ENCODE measurements around the gene KCTD12.

Gene KCTD12

DNA sequence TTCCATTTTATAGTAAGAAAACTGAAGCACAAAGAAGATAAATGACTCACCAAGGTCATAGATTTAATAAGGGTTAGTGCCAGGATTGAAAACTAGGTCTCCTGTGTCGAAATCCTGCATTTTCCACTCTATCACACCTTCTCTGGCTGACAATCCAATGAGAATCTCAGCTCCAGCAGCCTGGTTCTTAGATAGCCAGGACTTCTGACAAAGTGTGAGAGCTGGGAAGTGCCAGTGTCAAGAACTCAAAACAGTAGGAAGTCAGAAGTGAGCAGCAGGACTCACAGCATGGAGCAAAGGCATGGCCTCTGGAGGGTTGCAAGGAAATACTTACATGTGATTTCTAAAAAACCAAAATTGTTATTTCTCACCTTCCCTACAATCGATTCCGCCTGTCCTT lies 24.3 kb downstream of the KCTD12 start:
- Histone ChIP-seq H3K4me3 (no peak overlapping the region), H3K27ac (no peak overlapping the region), H3K9ac (ENCODE audit: insufficient read length) (no peak overlapping the region), H3K36me3 (ENCODE audit: insufficient read depth, low read length) (no peaks in the 10 kb centered on the region), H3K9me3 (ENCODE audit: low read depth, low read length) (no peaks in the 10 kb centered on the region)
- no peak for DNase-seq (ENCODE audit: low read depth, low spot score)
- TF ChIP-seq EZH2 (IDR thresholded peaks at IDR 0.05) (no peak), FOXP2 (optimal IDR thresholded peaks at IDR 0.05; ENCODE audit: control extremely low read depth, extremely low read length, insufficient read depth) (no peak), POLR2AphosphoS5 (IDR thresholded peaks at IDR 0.05; ENCODE audit: borderline replicate concordance, low read depth, low read length) (no peak)

DNA sequence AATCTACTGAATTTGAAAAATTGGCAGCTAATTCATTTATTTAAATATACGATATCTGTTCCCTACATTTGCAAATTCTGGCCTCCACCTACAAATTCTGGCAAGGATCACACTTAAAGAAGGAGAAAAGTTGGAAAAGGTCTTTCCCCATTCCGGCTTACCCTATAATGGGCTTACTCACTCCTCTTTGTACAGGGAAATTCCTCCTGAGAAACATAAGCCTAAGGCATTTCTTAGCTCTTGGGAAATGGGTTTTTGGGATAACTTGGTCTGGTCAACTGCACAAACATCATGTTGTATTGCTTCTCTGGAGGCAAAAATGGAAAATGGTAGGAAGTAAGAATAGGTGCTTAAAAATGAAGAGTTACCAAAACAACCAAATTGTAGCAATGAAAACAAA lies 25.5 kb downstream of the KCTD12 start:
- Histone ChIP-seq H3K27ac (no peak overlapping the region), H3K9ac (ENCODE audit: insufficient read length) (no peak overlapping the region), H3K9me3 (ENCODE audit: low read depth, low read length) (no peaks in the 10 kb centered on the region), H3K36me3 (ENCODE audit: insufficient read depth, low read length) (no peaks in the 10 kb centered on the region), H3K4me3 (no peak overlapping the region)
- no peak for TF ChIP-seq EZH2 (IDR thresholded peaks at IDR 0.05)
- no peak for TF ChIP-seq FOXP2 (optimal IDR thresholded peaks at IDR 0.05; ENCODE audit: control extremely low read depth, extremely low read length, insufficient read depth)
- TF ChIP-seq POLR2AphosphoS5 (IDR thresholded peaks at IDR 0.05; ENCODE audit: borderline replicate concordance, low read depth, low read length) = no peak
- no peak for DNase-seq (ENCODE audit: low read depth, low spot score)

DNA sequence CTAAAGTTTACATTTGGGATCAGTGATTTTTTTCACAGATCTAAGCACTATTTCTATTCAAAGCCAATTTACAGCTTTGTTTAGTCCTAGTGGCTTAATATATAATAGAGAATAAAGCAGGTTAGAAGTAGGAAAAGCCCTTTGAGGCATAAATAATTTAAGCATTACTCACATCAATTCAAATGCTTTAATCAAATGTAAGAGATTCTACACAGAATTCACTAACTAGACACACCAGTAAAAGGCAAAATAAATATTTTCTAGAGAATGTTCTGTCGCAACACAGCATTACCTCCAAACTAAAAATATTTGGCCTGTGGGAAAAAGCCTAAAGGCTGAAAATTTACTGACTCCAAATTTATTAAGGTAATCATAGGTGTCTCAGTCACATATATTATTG lies 31.3 kb downstream of the KCTD12 start:
- H3K9me3 ChIP-seq (ENCODE audit: low read depth, low read length) = no peaks in the 10 kb centered on the region
- DNase-seq (ENCODE audit: low read depth, low spot score) = no peak
- H3K27ac ChIP-seq = peak overlapping the region; percentile 16
- TF ChIP-seq FOXP2 (optimal IDR thresholded peaks at IDR 0.05; ENCODE audit: control extremely low read depth, extremely low read length, insufficient read depth) = no peak
- no peak for TF ChIP-seq EZH2 (IDR thresholded peaks at IDR 0.05)
- no peak for TF ChIP-seq POLR2AphosphoS5 (IDR thresholded peaks at IDR 0.05; ENCODE audit: borderline replicate concordance, low read depth, low read length)
- no peaks in the 10 kb centered on the region for H3K36me3 ChIP-seq (ENCODE audit: insufficient read depth, low read length)
- H3K4me3 ChIP-seq = no peak overlapping the region
- H3K9ac ChIP-seq (ENCODE audit: insufficient read length) = no peak overlapping the region

DNA sequence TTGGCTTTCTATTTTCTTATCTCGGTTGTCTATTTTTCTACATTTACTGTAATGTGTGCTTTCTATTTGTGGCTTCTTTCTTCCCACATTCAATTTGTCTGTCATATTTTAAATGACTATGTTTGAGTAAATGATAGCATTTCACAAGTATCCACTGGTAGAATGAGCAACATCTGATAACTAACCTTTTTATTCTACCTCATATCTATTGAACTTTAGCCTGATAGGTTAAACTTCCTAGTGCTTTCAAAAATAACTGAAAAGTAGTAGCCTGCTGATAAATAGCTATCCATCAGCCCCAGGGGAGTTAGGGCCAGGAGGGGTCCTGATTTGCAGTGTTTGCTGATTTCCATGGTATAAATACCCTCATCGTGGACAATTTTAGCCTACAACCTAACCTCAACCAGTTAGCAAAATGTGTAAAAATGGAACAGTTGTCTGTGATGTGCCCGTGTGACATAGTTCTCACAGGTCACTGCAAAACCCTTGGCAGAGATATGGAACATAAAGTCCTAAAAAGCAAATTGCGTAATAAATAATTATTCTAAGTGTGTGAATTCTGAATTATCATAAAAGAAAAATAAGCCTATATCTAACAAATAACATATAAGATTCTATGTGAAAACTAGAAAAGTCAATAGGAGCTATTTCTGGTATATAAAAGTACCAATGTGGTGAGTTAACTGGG lies 32.1 kb downstream of the KCTD12 start:
- H3K27ac ChIP-seq = peak overlapping the region; percentile 16
- DNase-seq (ENCODE audit: low read depth, low spot score) = no peak
- H3K9me3 ChIP-seq (ENCODE audit: low read depth, low read length) = no peaks in the 10 kb centered on the region
- TF ChIP-seq FOXP2 (optimal IDR thresholded peaks at IDR 0.05; ENCODE audit: control extremely low read depth, extremely low read length, insufficient read depth) = no peak
- no peak overlapping the region for H3K4me3 ChIP-seq
- no peak overlapping the region for H3K9ac ChIP-seq (ENCODE audit: insufficient read length)
- no peaks in the 10 kb centered on the region for H3K36me3 ChIP-seq (ENCODE audit: insufficient read depth, low read length)

DNA sequence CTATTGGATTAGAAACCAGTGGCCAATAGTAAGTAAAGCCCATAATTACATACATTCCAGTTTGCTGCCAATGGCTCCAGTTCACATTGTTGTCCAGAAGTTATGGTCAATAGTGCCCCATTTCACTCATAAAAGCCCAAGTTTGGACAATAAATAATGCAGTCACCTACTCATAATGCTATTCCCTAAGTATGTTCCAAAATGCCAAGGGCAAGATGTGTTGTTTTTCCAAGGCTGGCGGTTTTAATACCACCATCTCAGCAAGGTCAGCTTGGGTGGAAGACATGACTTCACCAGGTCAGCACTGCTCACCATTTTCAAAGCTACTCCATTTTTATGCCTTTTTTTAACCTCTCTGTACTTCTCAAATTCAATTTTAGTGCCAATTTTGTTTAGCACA lies 32.7 kb downstream of the KCTD12 start:
- DNase-seq (ENCODE audit: low read depth, low spot score) = no peak
- TF ChIP-seq EZH2 (IDR thresholded peaks at IDR 0.05) = no peak
- no peak for TF ChIP-seq FOXP2 (optimal IDR thresholded peaks at IDR 0.05; ENCODE audit: control extremely low read depth, extremely low read length, insufficient read depth)
- TF ChIP-seq POLR2AphosphoS5 (IDR thresholded peaks at IDR 0.05; ENCODE audit: borderline replicate concordance, low read depth, low read length) = no peak
- H3K9me3 ChIP-seq (ENCODE audit: low read depth, low read length) = no peaks in the 10 kb centered on the region
- no peak overlapping the region for H3K4me3 ChIP-seq
- no peak overlapping the region for H3K9ac ChIP-seq (ENCODE audit: insufficient read length)
- H3K27ac ChIP-seq = no peak overlapping the region
- no peaks in the 10 kb centered on the region for H3K36me3 ChIP-seq (ENCODE audit: insufficient read depth, low read length)

DNA sequence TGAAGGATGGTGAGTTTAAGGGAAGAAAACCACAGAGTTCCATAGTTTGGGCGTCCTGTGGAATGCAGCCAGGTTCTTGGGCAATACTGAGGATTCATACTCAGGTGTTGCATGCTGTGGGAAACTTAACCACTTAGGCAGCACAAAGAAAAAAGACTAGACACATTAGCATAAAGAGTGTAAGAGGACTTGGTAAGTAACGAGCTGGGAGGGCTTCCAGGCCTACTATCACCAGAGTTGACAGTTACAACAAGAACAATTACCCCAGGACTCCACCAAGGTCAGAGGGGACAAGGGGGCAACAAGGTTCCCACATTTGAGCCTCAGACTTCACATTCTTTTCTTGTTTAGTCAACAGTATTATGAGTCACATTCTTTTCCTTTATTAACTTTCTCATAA lies 33.2 kb downstream of the KCTD12 start:
- Histone ChIP-seq H3K9me3 (ENCODE audit: low read depth, low read length) (no peaks in the 10 kb centered on the region), H3K4me3 (no peak overlapping the region), H3K9ac (ENCODE audit: insufficient read length) (no peak overlapping the region), H3K27ac (no peak overlapping the region), H3K36me3 (ENCODE audit: insufficient read depth, low read length) (no peaks in the 10 kb centered on the region)
- DNase-seq (ENCODE audit: low read depth, low spot score) = no peak
- TF ChIP-seq FOXP2 (optimal IDR thresholded peaks at IDR 0.05; ENCODE audit: control extremely low read depth, extremely low read length, insufficient read depth) (no peak), EZH2 (IDR thresholded peaks at IDR 0.05) (no peak), POLR2AphosphoS5 (IDR thresholded peaks at IDR 0.05; ENCODE audit: borderline replicate concordance, low read depth, low read length) (no peak)

DNA sequence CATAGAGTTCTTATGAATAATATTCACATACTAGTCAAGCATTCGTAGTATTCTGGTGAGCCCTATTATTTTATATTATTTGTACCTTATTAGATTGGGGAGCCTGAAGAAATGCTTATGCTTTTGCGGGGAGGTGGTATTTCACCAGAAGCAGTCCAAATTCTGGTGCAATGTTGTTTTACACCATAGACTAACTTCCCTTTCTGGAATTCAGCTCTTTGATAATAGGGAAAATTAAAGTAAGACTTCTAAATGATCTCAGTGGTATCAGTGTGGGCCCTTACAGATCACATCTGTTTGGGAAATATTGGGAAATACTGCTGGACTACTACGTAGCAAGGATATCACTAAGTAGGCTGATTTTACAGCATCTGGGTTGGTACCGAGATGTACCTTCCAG lies 34.2 kb downstream of the KCTD12 start:
- DNase-seq (ENCODE audit: low read depth, low spot score) = no peak
- H3K9ac ChIP-seq (ENCODE audit: insufficient read length) = no peak overlapping the region
- H3K9me3 ChIP-seq (ENCODE audit: low read depth, low read length) = no peaks in the 10 kb centered on the region
- no peak overlapping the region for H3K27ac ChIP-seq
- no peaks in the 10 kb centered on the region for H3K36me3 ChIP-seq (ENCODE audit: insufficient read depth, low read length)
- H3K4me3 ChIP-seq = no peak overlapping the region
- no peak for TF ChIP-seq EZH2 (IDR thresholded peaks at IDR 0.05)
- TF ChIP-seq POLR2AphosphoS5 (IDR thresholded peaks at IDR 0.05; ENCODE audit: borderline replicate concordance, low read depth, low read length) = no peak
- no peak for TF ChIP-seq FOXP2 (optimal IDR thresholded peaks at IDR 0.05; ENCODE audit: control extremely low read depth, extremely low read length, insufficient read depth)

DNA sequence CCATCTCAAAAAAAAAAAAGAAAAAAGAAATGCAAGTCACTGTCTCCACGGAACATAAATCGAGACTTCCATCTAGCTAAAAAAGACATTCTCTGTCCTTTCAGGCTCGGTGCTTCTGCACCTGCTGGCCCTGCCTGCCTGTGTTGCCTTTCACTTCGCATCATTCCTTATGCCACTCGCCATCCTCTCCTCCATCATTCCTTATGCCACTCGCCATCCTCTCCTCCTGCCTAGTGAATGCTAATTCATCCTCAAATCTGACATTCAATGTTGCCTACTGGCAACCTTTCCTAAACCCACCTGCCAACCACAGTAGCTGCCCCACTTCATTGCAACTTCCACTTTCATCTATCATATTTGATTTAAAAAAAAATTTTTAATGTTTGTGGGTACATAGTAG lies 36.7 kb downstream of the KCTD12 start:
- TF ChIP-seq EZH2 (IDR thresholded peaks at IDR 0.05) (no peak), POLR2AphosphoS5 (IDR thresholded peaks at IDR 0.05; ENCODE audit: borderline replicate concordance, low read depth, low read length) (no peak), FOXP2 (optimal IDR thresholded peaks at IDR 0.05; ENCODE audit: control extremely low read depth, extremely low read length, insufficient read depth) (no peak)
- Histone ChIP-seq H3K9ac (ENCODE audit: insufficient read length) (no peak overlapping the region), H3K9me3 (ENCODE audit: low read depth, low read length) (no peaks in the 10 kb centered on the region), H3K27ac (no peak overlapping the region), H3K4me3 (no peak overlapping the region), H3K36me3 (ENCODE audit: insufficient read depth, low read length) (no peaks in the 10 kb centered on the region)
- DNase-seq (ENCODE audit: low read depth, low spot score) = no peak

DNA sequence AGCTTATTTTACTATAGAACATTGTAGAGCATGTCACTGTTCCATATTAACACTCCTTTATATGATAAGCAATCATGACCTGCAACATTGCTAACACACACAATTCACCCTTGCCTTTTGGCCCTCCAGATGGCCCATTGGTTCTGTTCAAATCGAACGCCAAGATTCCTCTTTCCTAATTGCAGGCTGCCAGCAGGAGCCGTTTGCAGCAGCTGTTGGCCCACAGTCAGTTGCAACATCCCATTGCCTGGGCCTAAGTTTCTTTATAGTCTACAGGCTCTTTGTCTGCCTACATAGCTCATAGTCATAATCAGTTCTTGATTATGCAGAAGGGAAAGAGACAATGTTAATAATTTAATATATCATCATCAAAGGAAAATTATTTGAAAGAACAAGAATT lies 37.6 kb downstream of the KCTD12 start:
- DNase-seq (ENCODE audit: low read depth, low spot score) = no peak
- H3K9me3 ChIP-seq (ENCODE audit: low read depth, low read length) = no peaks in the 10 kb centered on the region
- TF ChIP-seq EZH2 (IDR thresholded peaks at IDR 0.05) = no peak
- TF ChIP-seq POLR2AphosphoS5 (IDR thresholded peaks at IDR 0.05; ENCODE audit: borderline replicate concordance, low read depth, low read length) = no peak
- TF ChIP-seq FOXP2 (optimal IDR thresholded peaks at IDR 0.05; ENCODE audit: control extremely low read depth, extremely low read length, insufficient read depth) = no peak

More for the DNA sequence above, 37.6 kb downstream of the KCTD12 start:
- H3K36me3 ChIP-seq (ENCODE audit: insufficient read depth, low read length) = no peaks in the 10 kb centered on the region
- no peak overlapping the region for H3K4me3 ChIP-seq
- no peak overlapping the region for H3K9ac ChIP-seq (ENCODE audit: insufficient read length)
- no peak overlapping the region for H3K27ac ChIP-seq
